ENCODE measurements around the gene NPIPA1.
"Not testable (repeated sequence)": the region's sequence is repeated elsewhere in the genome, so short reads cannot be mapped to it uniquely, and the experiment has no call there.

- not testable (repeated sequence) for TF ChIP-seq CTCF (IDR thresholded peaks at IDR 0.05); FOXP4 (CRISPR knock-in tag; IDR thresholded peaks at IDR 0.05); SMAD3 (CRISPR knock-in tag; IDR thresholded peaks at IDR 0.05; ENCODE audit: borderline replicate concordance); CREM (CRISPR knock-in tag; IDR thresholded peaks at IDR 0.05); PREB (CRISPR knock-in tag; IDR thresholded peaks at IDR 0.05; ENCODE audit: borderline replicate concordance); ATF2 (CRISPR knock-in tag; IDR thresholded peaks at IDR 0.05; ENCODE audit: borderline replicate concordance, low read depth); ATF3 (CRISPR knock-in tag; conservative IDR thresholded peaks at IDR 0.05); TP53 (CRISPR knock-in tag; IDR thresholded peaks at IDR 0.05); MAX (CRISPR knock-in tag; IDR thresholded peaks at IDR 0.05)
Observed at GRCh38 chr16:14999845-15000244, 62.6 kb downstream of the NPIPA1 start.
